ENCODE measurements around the gene HHAT.
A peak's percentile ranks its signal among the peaks of the same experiment; 100 is the strongest.

Gene HHAT

GRCh38 chr1:210372491-210372890, 43.8 kb downstream of the HHAT start:
- no peak for DNase-seq (ENCODE audit: low read depth)
- H3K4me3 ChIP-seq (ENCODE audit: low read depth, low read length): no peak overlapping the region
- TF ChIP-seq, protein P1, sequence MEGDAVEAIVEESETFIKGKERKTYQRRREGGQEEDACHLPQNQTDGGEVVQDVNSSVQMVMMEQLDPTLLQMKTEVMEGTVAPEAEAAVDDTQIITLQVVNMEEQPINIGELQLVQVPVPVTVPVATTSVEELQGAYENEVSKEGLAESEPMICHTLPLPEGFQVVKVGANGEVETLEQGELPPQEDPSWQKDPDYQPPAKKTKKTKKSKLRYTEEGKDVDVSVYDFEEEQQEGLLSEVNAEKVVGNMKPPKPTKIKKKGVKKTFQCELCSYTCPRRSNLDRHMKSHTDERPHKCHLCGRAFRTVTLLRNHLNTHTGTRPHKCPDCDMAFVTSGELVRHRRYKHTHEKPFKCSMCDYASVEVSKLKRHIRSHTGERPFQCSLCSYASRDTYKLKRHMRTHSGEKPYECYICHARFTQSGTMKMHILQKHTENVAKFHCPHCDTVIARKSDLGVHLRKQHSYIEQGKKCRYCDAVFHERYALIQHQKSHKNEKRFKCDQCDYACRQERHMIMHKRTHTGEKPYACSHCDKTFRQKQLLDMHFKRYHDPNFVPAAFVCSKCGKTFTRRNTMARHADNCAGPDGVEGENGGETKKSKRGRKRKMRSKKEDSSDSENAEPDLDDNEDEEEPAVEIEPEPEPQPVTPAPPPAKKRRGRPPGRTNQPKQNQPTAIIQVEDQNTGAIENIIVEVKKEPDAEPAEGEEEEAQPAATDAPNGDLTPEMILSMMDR (IDR thresholded peaks at IDR 0.05; ENCODE audit: insufficient read depth, low read depth, low read length, missing control alignments): no peak

DNA sequence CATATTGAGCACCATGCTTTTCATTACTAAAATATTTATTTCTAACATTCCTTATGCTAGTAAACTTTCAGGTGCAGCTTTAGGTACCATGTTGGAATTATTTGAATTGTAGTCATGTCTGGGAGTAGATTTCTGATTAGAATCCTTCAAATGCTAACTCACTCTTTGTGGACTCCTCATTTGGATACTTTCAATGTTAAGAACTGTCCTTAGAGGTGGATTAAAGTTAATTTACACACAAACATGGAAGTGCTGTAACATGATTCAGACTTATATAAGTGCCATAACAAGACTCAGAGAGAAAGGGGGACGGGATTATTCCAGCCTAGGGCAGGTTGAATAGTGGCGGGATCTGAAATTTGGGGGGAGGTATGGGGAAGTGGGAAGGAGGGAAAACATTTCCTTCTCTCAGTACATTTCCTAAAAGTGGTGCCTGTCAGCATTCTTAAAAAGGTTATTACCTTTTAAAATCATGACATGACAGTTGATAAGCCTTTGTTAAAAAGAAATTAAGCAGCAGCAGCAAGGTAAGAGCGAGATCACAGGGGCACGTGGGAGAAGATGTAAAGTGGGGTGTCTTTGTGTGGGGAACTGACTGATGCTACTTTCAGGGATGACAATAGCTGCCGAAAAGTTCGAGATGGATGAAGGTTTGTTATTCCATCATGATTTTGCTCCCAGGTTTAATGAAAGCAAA, 44.4 kb downstream of the HHAT start:
- DNase-seq (ENCODE audit: low read depth): no peak
- TF ChIP-seq, protein P1 (IDR thresholded peaks at IDR 0.05; ENCODE audit: insufficient read depth, low read depth, low read length, missing control alignments): no peak
- H3K4me3 ChIP-seq (ENCODE audit: low read depth, low read length): no peak overlapping the region

- TF ChIP-seq, protein P1 (IDR thresholded peaks at IDR 0.05; ENCODE audit: insufficient read depth, low read depth, low read length, missing control alignments): no peak
- DNase-seq (ENCODE audit: low read depth): no peak
- H3K4me3 ChIP-seq (ENCODE audit: low read depth, low read length): no peak overlapping the region
Measured at GRCh38 chr1:210373628-210373877, 44.9 kb downstream of the HHAT start.

DNA sequence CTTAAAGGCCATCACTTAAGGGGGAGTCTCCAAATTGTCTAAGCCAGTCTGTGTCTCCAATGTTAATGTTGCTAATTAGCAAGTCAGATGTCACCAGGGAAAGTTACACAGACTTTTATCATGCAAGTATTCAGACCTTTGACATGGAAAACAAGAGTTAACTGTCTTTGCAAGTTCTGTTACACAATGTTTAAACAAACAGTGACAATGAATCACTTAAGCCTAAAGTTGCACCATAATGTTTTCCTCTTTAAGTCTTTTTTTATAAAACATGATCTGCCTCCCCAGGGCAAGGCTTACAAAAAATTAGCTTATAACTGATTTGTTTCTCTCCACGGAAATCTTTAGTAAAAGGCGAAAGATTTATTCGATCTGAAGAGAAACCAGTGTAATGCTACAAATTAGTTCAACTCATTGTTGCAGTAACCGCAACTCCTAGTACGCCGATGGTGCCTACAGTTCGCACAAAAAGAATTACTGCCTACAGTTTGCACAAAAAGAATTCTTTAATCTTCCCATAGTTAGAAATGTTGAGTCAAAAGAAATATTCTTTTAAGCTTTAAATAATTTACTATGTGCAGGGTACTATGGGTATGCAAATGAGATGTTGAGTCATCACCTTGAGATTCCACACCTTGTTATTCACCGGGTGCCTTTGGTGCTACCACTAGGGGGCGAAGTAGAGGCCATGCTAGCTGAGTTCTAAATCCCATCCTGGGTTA, 45.3 kb downstream of the HHAT start:
- TF ChIP-seq, protein P1 (IDR thresholded peaks at IDR 0.05; ENCODE audit: insufficient read depth, low read depth, low read length, missing control alignments): peak; percentile 87
- DNase-seq (ENCODE audit: low read depth): peak; percentile 93

DNA sequence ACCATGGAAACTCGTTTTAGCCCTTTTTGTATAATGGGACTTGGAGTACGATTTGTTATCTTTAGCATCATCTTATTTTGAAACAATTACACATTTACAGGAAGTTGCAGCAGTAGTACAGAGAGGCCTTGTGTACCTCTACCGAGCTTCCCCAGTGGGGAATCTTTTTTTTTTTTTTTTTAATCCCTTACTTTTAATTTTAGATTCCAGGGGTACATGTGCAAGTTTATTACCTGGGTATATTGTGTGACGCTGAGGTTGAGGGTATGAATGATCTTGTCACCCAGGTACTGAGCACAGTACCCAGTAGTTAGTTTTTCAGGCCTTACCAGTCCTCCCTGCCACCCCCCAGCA, 45.9 kb downstream of the HHAT start:
- no peak for DNase-seq (ENCODE audit: low read depth)
- H3K4me3 ChIP-seq (ENCODE audit: low read depth, low read length): no peak overlapping the region
- TF ChIP-seq, protein P1 (IDR thresholded peaks at IDR 0.05; ENCODE audit: insufficient read depth, low read depth, low read length, missing control alignments): no peak

More for the DNA sequence above, 45.3 kb downstream of the HHAT start:
- no peak overlapping the region for H3K4me3 ChIP-seq (ENCODE audit: low read depth, low read length)

DNA sequence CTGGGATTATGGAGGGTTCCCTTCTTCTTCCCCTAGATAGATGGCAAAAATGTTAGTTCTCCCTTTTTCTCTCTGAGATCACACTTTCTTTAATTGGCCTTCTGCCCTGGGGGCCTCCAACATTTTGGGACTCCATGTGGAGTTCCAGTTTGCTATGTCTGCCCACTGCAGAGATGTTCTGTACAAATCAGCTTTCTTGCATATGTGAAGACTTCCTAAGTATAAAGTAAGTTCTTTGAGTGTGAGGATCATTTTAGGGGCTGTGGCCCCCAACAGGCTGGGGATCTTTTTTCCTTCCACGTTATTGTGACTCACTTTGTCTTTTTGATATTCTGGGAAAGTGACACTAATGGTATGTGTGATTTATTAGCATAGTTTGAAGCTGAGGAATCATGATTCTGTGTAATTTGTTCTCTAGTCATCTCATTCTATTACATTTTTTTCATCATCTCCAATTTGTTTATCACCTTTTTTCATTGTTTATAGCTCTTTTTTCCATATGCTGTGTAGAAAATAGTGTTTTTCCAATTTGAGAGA, 48.2 kb downstream of the HHAT start:
- no peak overlapping the region for H3K4me3 ChIP-seq (ENCODE audit: low read depth, low read length)
- DNase-seq (ENCODE audit: low read depth): no peak
- TF ChIP-seq, protein P1 (IDR thresholded peaks at IDR 0.05; ENCODE audit: insufficient read depth, low read depth, low read length, missing control alignments): no peak

Data from GM12865 (cell line).